ENCODE results near the gene GLP2R.

The GLP2R gene

DNA sequence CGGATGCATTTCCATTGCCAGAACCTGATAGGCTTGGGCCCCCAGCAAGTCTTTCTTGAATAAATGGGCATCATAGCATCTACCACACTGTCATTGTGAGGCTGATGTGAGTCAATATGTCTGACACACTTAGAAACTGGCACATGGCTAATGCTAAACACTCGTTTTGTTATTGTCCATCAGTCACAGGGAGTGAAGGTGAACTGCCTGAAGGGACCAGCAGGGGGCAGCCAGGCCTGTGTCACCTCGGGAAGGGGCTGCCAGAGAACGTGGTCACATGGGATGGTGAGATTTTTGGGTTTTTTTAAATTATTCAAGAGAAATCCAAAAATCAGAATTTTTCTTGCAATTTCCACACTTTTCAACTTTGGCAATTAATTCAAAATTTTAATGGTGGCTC lies 80.2 kb downstream of the GLP2R start:
- H3K4me3 ChIP-seq (ENCODE audit: control insufficient read depth, low read depth, low read length): no peak overlapping the region
- DNase-seq (ENCODE audit: low read depth): peak; percentile 51
- TF ChIP-seq, protein P1, sequence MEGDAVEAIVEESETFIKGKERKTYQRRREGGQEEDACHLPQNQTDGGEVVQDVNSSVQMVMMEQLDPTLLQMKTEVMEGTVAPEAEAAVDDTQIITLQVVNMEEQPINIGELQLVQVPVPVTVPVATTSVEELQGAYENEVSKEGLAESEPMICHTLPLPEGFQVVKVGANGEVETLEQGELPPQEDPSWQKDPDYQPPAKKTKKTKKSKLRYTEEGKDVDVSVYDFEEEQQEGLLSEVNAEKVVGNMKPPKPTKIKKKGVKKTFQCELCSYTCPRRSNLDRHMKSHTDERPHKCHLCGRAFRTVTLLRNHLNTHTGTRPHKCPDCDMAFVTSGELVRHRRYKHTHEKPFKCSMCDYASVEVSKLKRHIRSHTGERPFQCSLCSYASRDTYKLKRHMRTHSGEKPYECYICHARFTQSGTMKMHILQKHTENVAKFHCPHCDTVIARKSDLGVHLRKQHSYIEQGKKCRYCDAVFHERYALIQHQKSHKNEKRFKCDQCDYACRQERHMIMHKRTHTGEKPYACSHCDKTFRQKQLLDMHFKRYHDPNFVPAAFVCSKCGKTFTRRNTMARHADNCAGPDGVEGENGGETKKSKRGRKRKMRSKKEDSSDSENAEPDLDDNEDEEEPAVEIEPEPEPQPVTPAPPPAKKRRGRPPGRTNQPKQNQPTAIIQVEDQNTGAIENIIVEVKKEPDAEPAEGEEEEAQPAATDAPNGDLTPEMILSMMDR (conservative IDR thresholded peaks at IDR 0.05; ENCODE audit: control insufficient read depth, insufficient read depth, low read depth, low read length): peak; percentile 75

DNA sequence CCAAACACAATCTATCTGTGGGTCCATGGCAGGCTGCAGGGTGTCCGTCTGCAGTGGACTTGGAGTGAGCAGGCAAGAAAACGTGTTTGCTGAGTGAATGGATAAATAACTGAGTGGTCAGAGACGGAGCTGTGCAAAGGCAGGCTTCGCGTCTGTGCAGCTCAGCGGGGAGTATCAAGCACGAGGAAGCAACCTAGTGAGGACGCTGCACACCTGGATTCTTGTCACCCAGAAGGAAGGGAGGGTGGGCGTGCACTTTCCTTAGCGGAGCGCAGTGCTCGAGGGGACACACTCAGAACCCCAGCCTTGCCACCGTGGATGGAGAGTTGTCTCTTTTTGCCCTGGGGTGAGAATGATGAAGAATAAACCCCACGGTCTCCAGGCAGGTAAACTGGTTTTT lies 80.9 kb downstream of the GLP2R start:
- no peak overlapping the region for H3K4me3 ChIP-seq (ENCODE audit: control insufficient read depth, low read depth, low read length)
- DNase-seq (ENCODE audit: low read depth): no peak
- TF ChIP-seq, protein P1 (conservative IDR thresholded peaks at IDR 0.05; ENCODE audit: control insufficient read depth, insufficient read depth, low read depth, low read length): no peak

DNA sequence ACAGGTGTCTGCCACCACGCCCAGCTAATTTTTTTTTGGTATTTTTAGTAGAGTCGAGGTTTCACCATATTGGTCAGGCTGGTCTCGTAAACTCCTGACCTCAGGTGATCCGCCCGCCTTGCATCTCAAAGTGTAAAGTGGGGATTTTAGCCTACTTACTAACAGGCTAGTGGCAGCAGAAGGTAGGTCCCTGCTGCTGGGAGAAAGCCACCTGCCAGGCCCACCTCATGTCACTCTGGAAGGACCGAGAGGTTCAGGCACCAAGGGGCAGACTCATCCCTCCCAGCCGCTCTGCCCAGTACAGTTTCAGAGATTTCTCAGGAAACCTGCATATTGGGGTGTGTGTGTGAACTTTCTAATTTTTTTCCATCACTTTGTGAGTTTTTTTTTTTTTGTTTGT lies 81.4 kb downstream of the GLP2R start:
- no peak overlapping the region for H3K4me3 ChIP-seq (ENCODE audit: control insufficient read depth, low read depth, low read length)
- DNase-seq (ENCODE audit: low read depth): no peak
- TF ChIP-seq, protein P1 (conservative IDR thresholded peaks at IDR 0.05; ENCODE audit: control insufficient read depth, insufficient read depth, low read depth, low read length): no peak

DNA sequence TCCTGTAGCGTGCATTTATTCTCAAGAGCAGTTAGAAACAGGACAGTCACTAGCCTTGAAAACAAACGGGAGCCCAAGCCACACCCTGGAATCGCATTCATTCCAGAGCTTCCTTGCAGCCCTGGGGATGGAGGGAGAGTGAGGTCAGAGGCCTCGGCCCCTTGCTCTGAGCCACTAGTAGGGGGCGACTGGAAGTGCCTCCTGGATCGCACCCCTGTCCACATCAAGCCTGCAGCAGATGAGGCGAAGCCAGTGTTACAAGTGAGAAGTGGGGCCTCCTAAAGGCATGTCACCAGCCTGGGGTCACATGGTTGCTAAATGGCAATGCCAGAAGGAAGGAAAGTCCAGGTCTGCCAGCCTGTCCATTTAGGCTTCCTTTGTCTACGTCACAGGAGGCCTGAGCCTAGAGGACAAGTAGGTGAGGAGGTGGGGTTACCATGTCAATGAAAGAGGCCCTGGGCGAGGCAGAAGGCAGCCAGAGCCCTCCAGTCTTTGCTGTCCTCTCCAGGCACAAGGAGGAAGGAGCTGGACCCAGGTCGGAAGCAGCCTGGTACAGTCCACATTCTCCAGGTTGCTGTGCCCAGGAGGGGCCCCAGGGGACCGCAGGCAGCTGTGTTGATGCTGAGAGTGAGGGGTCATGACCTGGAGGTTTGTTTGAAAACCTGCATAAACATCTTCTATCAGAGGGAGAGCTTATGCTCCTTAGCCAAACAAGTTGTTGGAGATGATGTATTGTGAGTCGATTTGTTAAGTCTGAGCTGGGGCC lies 82.3 kb downstream of the GLP2R start:
- no peak for DNase-seq (ENCODE audit: low read depth)
- no peak overlapping the region for H3K4me3 ChIP-seq (ENCODE audit: control insufficient read depth, low read depth, low read length)
- TF ChIP-seq, protein P1 (conservative IDR thresholded peaks at IDR 0.05; ENCODE audit: control insufficient read depth, insufficient read depth, low read depth, low read length): no peak

DNA sequence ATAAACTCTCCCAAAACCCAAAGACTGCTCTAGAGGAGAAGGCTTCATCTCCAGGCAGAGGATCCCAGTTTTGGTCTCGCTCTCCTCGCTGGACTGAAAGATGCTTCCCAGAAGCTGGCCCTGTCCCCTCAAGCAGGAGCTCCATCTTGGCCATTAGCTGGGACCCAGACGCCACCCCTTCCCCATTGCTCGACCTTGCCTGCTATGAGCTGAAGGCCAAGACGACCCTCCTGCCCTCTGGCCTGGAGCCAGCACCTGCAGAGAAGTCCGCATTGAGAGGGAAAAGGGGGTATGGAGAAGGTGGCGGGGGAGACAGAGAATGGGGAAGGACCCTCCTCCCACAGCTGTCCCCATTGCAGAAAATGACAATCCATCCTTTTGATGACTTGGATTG lies 82.9 kb downstream of the GLP2R start:
- H3K4me3 ChIP-seq (ENCODE audit: control insufficient read depth, low read depth, low read length): no peak overlapping the region
- TF ChIP-seq, protein P1 (conservative IDR thresholded peaks at IDR 0.05; ENCODE audit: control insufficient read depth, insufficient read depth, low read depth, low read length): no peak
- no peak for DNase-seq (ENCODE audit: low read depth)

DNA sequence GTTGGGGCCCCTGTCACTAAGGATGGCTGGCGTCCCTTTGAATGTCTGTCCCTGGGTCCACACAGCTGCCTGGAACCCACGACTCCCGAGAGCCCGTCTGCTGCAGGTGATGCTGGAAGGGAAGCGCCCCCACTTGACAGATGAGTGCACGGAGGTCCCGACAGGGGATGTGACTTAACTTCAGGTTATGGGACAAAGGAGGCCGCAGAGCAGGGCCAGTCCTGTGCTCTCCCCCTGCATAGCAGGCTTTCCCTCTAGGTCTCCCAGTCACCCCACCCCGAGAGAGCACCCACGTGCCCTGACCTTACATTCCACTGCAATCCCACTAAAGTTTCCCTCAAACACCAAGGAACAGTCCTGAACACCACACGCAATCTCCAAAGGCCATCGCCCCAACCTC lies 85.4 kb downstream of the GLP2R start:
- TF ChIP-seq, protein P1 (conservative IDR thresholded peaks at IDR 0.05; ENCODE audit: control insufficient read depth, insufficient read depth, low read depth, low read length): no peak
- no peak overlapping the region for H3K4me3 ChIP-seq (ENCODE audit: control insufficient read depth, low read depth, low read length)
- no peak for DNase-seq (ENCODE audit: low read depth)
